Activated CD4-positive, CD25-positive, alpha-beta regulatory T cell (primary cell): ENCODE results near the gene PDIK1L.

ENCODE experiments used
- DNase-seq, 4 experiments: peaks; one replicate each; lab custom pipeline; 2025; lab: John Stamatoyannopoulos, UW

Gene PDIK1L

DNA sequence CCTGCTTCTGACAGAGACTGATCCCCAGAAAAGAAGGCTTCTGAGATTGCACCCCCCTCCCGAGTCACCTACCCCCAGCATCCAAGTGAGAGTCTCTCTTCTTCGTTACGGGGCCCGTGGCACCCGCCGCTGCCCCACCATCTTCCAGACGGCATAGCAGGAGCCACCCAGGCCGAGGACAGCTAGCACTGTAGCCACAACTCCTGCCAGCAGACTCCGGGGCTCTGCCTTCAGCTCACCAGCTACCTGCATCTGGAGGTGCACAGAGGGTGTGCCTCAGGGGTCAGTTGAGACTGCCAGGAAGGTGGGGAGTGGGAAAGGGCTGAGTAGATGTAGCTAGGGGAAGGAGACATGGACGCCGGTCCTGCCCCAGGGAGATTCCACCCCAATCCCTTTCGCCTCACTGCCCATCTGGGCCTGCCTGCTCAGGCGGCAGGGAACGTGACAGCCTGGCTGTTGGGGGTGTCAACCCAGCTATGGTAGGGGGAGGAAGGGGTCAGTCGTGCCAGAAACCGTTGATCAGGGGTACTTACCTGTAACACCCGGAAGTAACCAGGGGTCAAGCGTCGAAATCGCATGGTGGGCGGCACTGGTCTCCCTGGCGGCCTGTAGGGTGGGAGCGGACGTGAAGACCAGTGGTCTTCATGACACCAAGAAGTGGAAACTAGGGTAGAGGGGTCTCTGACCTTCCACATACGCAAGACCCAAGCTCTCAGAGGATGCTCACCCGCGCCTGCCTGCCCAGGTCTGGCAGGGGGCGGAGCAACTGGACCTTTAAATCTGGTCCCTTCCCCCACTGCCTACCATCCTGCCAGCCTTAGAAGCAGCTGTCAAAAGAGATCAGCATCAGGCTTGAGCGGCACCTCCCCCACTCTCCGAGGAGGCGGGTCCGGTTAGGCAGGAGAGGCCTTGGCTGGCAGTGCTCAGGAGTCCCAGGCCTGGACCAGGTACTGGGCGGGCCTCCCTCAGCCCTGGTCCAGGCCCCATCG is 59.8 kb downstream of the PDIK1L start, which contains the start of gene ZNF593OS:
ZNF593OS (minus strand) TSS at position 749 of the 989 bp plus-strand sequence; CDS start at position 578, 171 bp downstream.
- DNase-seq, result no peak
